Immature natural killer cell (primary cell): ENCODE data around the gene NRXN3. TPM values are rescaled to one million over a fixed set of nuclear protein-coding genes. Genes with fewer than 3 reads are reported as not detected.

Source experiments
- DNase-seq, 3 donors: peaks; one replicate each; pipeline ENCODE4 v3.0.0; 2022; ENCODE audit warnings: mixed read lengths in 1 of 3
- H3K27ac Mint-ChIP-seq, 6 donors: one replicate each; pipeline ENCODE4 v1.8.0; 2020; ENCODE audit warnings: mixed read lengths in 6 of 6, mild to moderate bottlenecking in 5 of 6, inconsistent platforms in 4 of 6, moderate library complexity in 3 of 6
- H3K27me3 Mint-ChIP-seq, 3 donors: one replicate each; pipeline ENCODE4 v1.8.0; 2020 to 2021; ENCODE audit warnings: low read depth in 3 of 3, mild to moderate bottlenecking in 3 of 3, mixed read lengths in 3 of 3, moderate library complexity in 3 of 3, inconsistent platforms in 1 of 3
- H3K36me3 Mint-ChIP-seq, 3 donors: one replicate each; pipeline ENCODE4 v1.8.0; 2020; ENCODE audit warnings: mixed read lengths in 3 of 3, inconsistent platforms in 2 of 3, mild to moderate bottlenecking in 2 of 3
- H3K4me1 Mint-ChIP-seq, 2 donors: one replicate each; pipeline ENCODE4 v1.8.0; 2020; ENCODE audit warnings: inconsistent platforms in 2 of 2, mild to moderate bottlenecking in 2 of 2, mixed read lengths in 2 of 2, moderate library complexity in 1 of 2
- H3K4me3 Mint-ChIP-seq, 5 donors: one replicate each; pipeline ENCODE4 v1.8.0; 2020; ENCODE audit warnings: mild to moderate bottlenecking in 5 of 5, mixed read lengths in 5 of 5, inconsistent platforms in 3 of 5, moderate library complexity in 3 of 5
- H3K9me3 Mint-ChIP-seq, 6 donors: one replicate each; pipeline ENCODE4 v1.8.0; 2020; ENCODE audit warnings: mild to moderate bottlenecking in 6 of 6, mixed read lengths in 6 of 6, inconsistent platforms in 4 of 6, moderate library complexity in 3 of 6
- polyA plus RNA-seq, 3 donors: library from polyadenylated mRNA; unstranded; fragments of 300-500 nt; fragmentation: Illumina TruSeq; gene quantifications; one replicate each; pipeline ENCODE4 v1.2.3, GENCODE V29; 2021

NRXN3 gene
- polyA plus RNA-seq, 3 donors from 2014 or later = not detected

GRCh38 chr14:78359581-78359980 lies 189.4 kb downstream of the NRXN3 start:
- Mint-ChIP-seq H3K4me1 (no peaks in the 10 kb centered on the region), H3K9me3 (peaks cover 0 to 4% (median 0%) of the 10 kb centered on the region in 6 donors), H3K36me3 (no peaks in the 10 kb centered on the region), H3K4me3 (no peak overlapping the region), H3K27ac (no peak overlapping the region), H3K27me3 (peaks cover 2% of the 10 kb centered on the region in 3 donors)
- no peak for DNase-seq

GRCh38 chr14:78363008-78363407 lies 192.8 kb downstream of the NRXN3 start:
- Mint-ChIP-seq H3K27me3 (peaks cover 0 to 2% (median 2%) of the 10 kb centered on the region in 3 donors), H3K4me1 (no peaks in the 10 kb centered on the region), H3K27ac (no peak overlapping the region), H3K4me3 (no peak overlapping the region), H3K9me3 (peaks cover 0 to 4% (median 0%) of the 10 kb centered on the region in 6 donors), H3K36me3 (no peaks in the 10 kb centered on the region)
- DNase-seq = no peak

DNA sequence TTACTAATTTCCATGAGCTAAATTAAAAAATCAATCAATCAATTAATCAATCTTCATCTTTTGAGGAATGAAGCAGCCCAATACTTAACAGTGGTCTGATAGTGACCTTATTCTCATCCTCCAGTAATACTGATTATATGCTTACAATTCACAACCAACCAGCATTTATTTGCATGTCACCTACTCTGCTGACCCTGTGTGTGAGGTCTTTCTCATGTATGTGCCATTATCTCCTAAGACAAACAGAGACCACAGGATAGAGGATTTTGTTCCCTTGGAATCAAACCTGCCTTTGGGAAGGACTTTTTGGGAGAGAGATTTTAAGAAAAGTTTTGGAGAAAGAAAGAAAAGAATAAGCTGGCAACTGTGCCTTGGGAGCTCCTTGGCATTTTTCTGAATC lies 197.2 kb downstream of the NRXN3 start:
- Mint-ChIP-seq H3K27ac (no peak overlapping the region), H3K4me1 (no peaks in the 10 kb centered on the region), H3K36me3 (no peaks in the 10 kb centered on the region), H3K9me3 (peaks cover 0 to 14% (median under 1%) of the 10 kb centered on the region in 6 donors), H3K27me3 (peaks cover 0 to 2% (median 1%) of the 10 kb centered on the region in 3 donors), H3K4me3 (no peak overlapping the region)
- DNase-seq = no peak

DNA sequence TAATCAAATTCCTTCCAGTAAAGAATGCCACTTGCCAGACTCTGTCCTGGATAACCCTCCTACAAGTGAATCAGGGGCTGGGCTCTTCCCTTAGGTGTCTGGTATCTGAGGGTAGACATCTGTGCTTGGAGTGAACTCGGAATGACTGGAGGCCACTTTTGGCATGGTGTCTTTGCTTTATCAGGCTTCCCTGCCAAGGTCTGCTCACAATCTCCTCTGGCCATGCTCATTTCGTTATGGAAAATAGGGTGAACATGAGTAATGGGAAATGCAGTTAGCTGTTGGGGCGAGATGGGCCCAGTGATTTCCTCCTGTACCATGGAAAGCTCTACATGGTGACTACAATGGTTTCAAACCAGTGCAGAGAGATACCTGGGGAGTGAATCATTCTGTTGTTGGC lies 212.9 kb downstream of the NRXN3 start:
- Mint-ChIP-seq H3K4me1 (no peaks in the 10 kb centered on the region), H3K36me3 (no peaks in the 10 kb centered on the region), H3K27me3 (peaks cover 0 to 1% (median 0%) of the 10 kb centered on the region in 3 donors), H3K9me3 (peaks cover 0 to 4% (median 0%) of the 10 kb centered on the region in 6 donors), H3K4me3 (no peak overlapping the region), H3K27ac (no peak overlapping the region)
- DNase-seq = no peak

DNA sequence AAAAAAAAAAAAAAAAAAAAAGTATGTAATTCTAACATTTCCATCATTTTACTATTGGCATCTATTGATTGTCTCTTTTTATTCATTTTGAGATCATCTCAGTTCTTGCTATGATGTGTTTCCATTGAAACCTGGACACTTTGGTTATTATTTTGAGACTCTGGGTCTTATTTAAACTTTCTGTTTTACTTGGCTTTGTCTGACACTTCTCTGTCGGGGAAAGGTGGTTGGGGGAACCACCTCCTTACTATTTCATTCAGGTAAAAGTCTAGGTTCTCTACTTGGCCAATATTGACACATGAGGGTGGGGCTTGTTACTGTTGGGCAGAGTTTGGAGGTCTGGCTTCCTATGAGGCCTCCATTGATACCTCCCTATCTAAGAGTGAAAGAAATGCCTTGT lies 228.0 kb downstream of the NRXN3 start:
- H3K27me3 Mint-ChIP-seq = no peaks in the 10 kb centered on the region
- no peaks in the 10 kb centered on the region for H3K36me3 Mint-ChIP-seq
- H3K4me1 Mint-ChIP-seq = no peaks in the 10 kb centered on the region
- DNase-seq = no peak
- H3K27ac Mint-ChIP-seq = no peak overlapping the region
- H3K4me3 Mint-ChIP-seq = no peak overlapping the region
- peaks cover 0 to 9% (median under 1%) of the 10 kb centered on the region in 6 donors for H3K9me3 Mint-ChIP-seq

DNA sequence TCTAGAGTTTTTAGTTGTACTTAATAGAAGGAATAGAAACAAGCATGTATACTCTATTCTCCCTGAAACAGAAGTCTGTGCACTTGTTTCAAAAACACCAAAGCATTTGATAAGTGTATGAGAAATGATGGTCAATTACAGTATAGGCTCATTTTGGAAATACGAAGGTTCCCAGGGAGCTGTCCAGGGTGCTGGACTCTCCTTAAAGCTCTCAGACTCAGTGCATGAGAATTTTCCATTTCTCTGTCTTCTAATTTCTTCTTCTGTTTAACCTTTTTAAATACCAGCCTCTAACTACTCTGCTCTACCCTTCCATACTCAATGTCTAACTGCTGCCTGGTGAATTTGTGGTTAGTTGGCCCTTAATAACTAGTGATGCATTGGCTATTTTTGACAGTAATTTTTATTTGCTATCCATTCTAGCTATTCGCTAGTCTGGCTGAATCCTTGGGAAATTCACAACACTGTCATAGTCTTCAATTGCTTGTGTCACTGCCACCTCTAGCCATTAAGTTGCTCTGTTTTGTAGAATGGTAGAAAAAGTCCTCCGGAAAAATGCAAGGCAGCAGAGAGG lies 229.2 kb downstream of the NRXN3 start:
- no peak for DNase-seq
- H3K27ac Mint-ChIP-seq = no peak overlapping the region
- no peaks in the 10 kb centered on the region for H3K4me1 Mint-ChIP-seq
- no peak overlapping the region for H3K4me3 Mint-ChIP-seq
- H3K36me3 Mint-ChIP-seq = no peaks in the 10 kb centered on the region
- H3K9me3 Mint-ChIP-seq = peaks cover 0 to 9% (median under 1%) of the 10 kb centered on the region in 6 donors
- H3K27me3 Mint-ChIP-seq = peaks cover 0 to 2% (median 0%) of the 10 kb centered on the region in 3 donors

GRCh38 chr14:78401866-78402265 lies 231.7 kb downstream of the NRXN3 start:
- peaks cover 0 to 9% (median under 1%) of the 10 kb centered on the region in 6 donors for H3K9me3 Mint-ChIP-seq
- H3K4me3 Mint-ChIP-seq = no peak overlapping the region
- no peak for DNase-seq
- H3K4me1 Mint-ChIP-seq = no peaks in the 10 kb centered on the region
- H3K36me3 Mint-ChIP-seq = no peaks in the 10 kb centered on the region
- H3K27ac Mint-ChIP-seq = no peak overlapping the region
- H3K27me3 Mint-ChIP-seq = peaks cover 0 to 2% (median 0%) of the 10 kb centered on the region in 3 donors

GRCh38 chr14:78403278-78403815 lies 233.2 kb downstream of the NRXN3 start:
- no peak for DNase-seq
- Mint-ChIP-seq H3K27me3 (peaks cover 0 to 7% (median 3%) of the 10 kb centered on the region in 3 donors), H3K36me3 (no peaks in the 10 kb centered on the region), H3K9me3 (peaks cover 0 to 8% (median under 1%) of the 10 kb centered on the region in 6 donors), H3K27ac (no peak overlapping the region), H3K4me1 (no peaks in the 10 kb centered on the region), H3K4me3 (no peak overlapping the region)

GRCh38 chr14:78405079-78405856 lies 235.1 kb downstream of the NRXN3 start:
- Mint-ChIP-seq H3K27ac (no peak overlapping the region), H3K36me3 (no peaks in the 10 kb centered on the region)

GRCh38 chr14:78412475-78412874 lies 242.3 kb downstream of the NRXN3 start:
- no peaks in the 10 kb centered on the region for H3K9me3 Mint-ChIP-seq
- no peak overlapping the region for H3K27ac Mint-ChIP-seq
- no peaks in the 10 kb centered on the region for H3K36me3 Mint-ChIP-seq
- no peak overlapping the region for H3K4me3 Mint-ChIP-seq
- DNase-seq = no peak
- no peaks in the 10 kb centered on the region for H3K4me1 Mint-ChIP-seq
- H3K27me3 Mint-ChIP-seq = peaks cover 0 to 4% (median 3%) of the 10 kb centered on the region in 3 donors

More at GRCh38 chr14:78405079-78405856, 235.1 kb downstream of the NRXN3 start:
- H3K27me3 Mint-ChIP-seq = peaks cover 0 to 7% (median 3%) of the 10 kb centered on the region in 3 donors
- H3K4me1 Mint-ChIP-seq = no peaks in the 10 kb centered on the region
- H3K9me3 Mint-ChIP-seq = no peaks in the 10 kb centered on the region
- H3K4me3 Mint-ChIP-seq = no peak overlapping the region
- no peak for DNase-seq

DNA sequence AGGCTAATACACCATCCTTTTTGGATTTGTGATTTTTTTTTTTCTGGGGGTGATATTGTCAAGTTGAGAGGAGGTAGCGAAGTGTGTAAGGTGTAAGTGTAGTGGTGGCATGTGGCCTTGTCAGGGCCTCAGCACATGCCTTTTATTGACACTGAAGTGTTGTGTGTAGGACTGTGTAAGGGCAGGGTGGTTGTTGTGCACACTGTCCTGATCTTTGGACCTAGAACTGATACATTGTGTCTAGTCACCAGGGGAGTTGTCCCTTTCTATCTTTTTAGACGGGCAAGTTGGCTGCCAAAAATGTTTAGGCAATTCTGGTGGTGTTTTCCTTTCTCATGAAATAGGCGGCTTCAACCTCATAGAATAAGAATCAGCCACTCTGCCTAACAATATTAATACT lies 244.0 kb downstream of the NRXN3 start:
- no peak for DNase-seq

GRCh38 chr14:78417532-78417931 lies 247.4 kb downstream of the NRXN3 start:
- peaks cover 0 to 3% (median 0%) of the 10 kb centered on the region in 3 donors for H3K27me3 Mint-ChIP-seq
- no peak overlapping the region for H3K4me3 Mint-ChIP-seq
- no peaks in the 10 kb centered on the region for H3K4me1 Mint-ChIP-seq
- DNase-seq = no peak
- no peak overlapping the region for H3K27ac Mint-ChIP-seq
- no peaks in the 10 kb centered on the region for H3K9me3 Mint-ChIP-seq
- no peaks in the 10 kb centered on the region for H3K36me3 Mint-ChIP-seq

More for the DNA sequence above, 244.0 kb downstream of the NRXN3 start:
- Mint-ChIP-seq H3K36me3 (no peaks in the 10 kb centered on the region), H3K4me1 (no peaks in the 10 kb centered on the region), H3K27me3 (peaks cover 0 to 2% (median 0%) of the 10 kb centered on the region in 3 donors), H3K9me3 (no peaks in the 10 kb centered on the region), H3K27ac (no peak overlapping the region), H3K4me3 (no peak overlapping the region)

GRCh38 chr14:78424311-78424710 lies 254.1 kb downstream of the NRXN3 start:
- no peak for DNase-seq
- H3K4me3 Mint-ChIP-seq = no peak overlapping the region
- no peak overlapping the region for H3K27ac Mint-ChIP-seq
- H3K27me3 Mint-ChIP-seq = peaks cover 0 to 1% (median 0%) of the 10 kb centered on the region in 3 donors
- H3K36me3 Mint-ChIP-seq = no peaks in the 10 kb centered on the region
- no peaks in the 10 kb centered on the region for H3K4me1 Mint-ChIP-seq
- peaks cover 0 to 2% (median 0%) of the 10 kb centered on the region in 6 donors for H3K9me3 Mint-ChIP-seq

- H3K27ac Mint-ChIP-seq = no peak overlapping the region
- no peak for DNase-seq
- H3K4me3 Mint-ChIP-seq = no peak overlapping the region
- no peaks in the 10 kb centered on the region for H3K27me3 Mint-ChIP-seq
- no peaks in the 10 kb centered on the region for H3K36me3 Mint-ChIP-seq
- no peaks in the 10 kb centered on the region for H3K4me1 Mint-ChIP-seq
- peaks cover 0 to 2% (median 0%) of the 10 kb centered on the region in 6 donors for H3K9me3 Mint-ChIP-seq
These were observed 255.2 kb downstream of the NRXN3 start for GRCh38 chr14:78425330-78425729.
